ENCODE measurements around the gene LMNA. TPM values are rescaled to one million over a fixed set of nuclear protein-coding genes. Genes with fewer than 3 reads are reported as not detected.

Gene LMNA
- total RNA-seq, 4 donors from 2014 or later: 235 to 412 (median 327) TPM

DNA sequence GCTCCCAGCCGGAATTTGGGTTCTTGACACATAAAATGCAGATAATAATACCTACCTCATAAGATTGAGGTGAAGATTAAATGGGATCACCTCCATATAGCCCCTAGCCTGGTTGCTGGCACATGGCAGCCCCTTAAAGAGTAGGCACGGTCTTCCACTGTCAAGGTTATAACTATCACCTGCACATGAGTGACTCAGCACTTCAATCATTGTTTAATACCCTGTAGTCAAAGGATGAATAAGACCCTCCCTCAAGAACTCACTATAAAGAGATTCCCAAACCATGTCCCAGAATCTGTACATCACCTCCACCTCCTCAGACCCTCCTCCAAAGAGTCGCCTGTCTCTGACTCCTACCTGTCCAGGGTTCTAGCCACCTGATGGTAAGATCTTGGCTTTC is 6.5 kb upstream of the LMNA start:
- TF ChIP-seq POLR2A (IDR thresholded peaks at IDR 0.05): no peak
- TF ChIP-seq, protein P1, sequence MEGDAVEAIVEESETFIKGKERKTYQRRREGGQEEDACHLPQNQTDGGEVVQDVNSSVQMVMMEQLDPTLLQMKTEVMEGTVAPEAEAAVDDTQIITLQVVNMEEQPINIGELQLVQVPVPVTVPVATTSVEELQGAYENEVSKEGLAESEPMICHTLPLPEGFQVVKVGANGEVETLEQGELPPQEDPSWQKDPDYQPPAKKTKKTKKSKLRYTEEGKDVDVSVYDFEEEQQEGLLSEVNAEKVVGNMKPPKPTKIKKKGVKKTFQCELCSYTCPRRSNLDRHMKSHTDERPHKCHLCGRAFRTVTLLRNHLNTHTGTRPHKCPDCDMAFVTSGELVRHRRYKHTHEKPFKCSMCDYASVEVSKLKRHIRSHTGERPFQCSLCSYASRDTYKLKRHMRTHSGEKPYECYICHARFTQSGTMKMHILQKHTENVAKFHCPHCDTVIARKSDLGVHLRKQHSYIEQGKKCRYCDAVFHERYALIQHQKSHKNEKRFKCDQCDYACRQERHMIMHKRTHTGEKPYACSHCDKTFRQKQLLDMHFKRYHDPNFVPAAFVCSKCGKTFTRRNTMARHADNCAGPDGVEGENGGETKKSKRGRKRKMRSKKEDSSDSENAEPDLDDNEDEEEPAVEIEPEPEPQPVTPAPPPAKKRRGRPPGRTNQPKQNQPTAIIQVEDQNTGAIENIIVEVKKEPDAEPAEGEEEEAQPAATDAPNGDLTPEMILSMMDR (IDR thresholded peaks at IDR 0.05): no peak
- peak overlapping the region in 2 of 3 donors; percentile 97 to 98 for H3K27ac ChIP-seq
- no peaks in the 10 kb centered on the region for H3K9me3 ChIP-seq
- no peak for DNase-seq
- H3K4me1 ChIP-seq: peaks cover 36 to 67% of the 10 kb centered on the region in 2 donors
- WGBS, 2 donors: 88 to 96% methylated on average over 3 of the region's 3 CpGs
- no peak overlapping the region for H3K4me3 ChIP-seq (replicated peaks in 1 of 3)
- H3K27me3 ChIP-seq: no peaks in the 10 kb centered on the region
- intact Hi-C loops (cut with DNase I): no loop called here
- H3K36me3 ChIP-seq: no peaks in the 10 kb centered on the region

GRCh38 chr1:156108664-156109241 is 5.8 kb upstream of the LMNA start:
- intact Hi-C loops (cut with DNase I): no loop called here
- 91 to 95% methylated on average over 6 of the region's 6 CpGs for WGBS, 2 donors
- no peak for TF ChIP-seq POLR2A (IDR thresholded peaks at IDR 0.05)
- TF ChIP-seq, protein P1 (IDR thresholded peaks at IDR 0.05): no peak
- Histone ChIP-seq H3K9me3 (no peaks in the 10 kb centered on the region), H3K4me3 (replicated peaks in 1 of 3) (no peak overlapping the region), H3K4me1 (peaks cover 32 to 67% of the 10 kb centered on the region in 2 donors), H3K36me3 (no peaks in the 10 kb centered on the region), H3K27me3 (no peaks in the 10 kb centered on the region), H3K27ac (peak overlapping the region in 2 of 3 donors; percentile 97 to 98)
- DNase-seq: no peak

DNA sequence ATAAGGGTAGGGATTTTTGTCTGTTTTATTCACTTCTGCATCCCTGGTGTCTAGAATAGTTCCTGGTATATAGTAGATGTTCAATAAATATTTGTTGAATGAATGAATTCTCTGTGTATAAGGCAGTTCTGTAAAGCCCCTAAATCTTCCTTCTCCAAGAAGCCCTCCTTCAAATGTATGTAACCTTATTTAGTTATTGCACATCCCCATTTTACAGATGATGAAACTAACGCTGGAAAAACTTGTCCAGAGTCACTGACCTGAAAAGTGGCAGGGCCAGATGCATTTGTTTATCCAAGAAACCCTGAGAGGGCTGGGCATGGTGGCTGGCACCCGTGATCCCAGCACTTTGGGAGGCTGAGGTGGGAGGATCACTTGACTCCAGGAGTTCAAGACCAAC is 4.3 kb upstream of the LMNA start:
- Histone ChIP-seq H3K27me3 (no peaks in the 10 kb centered on the region), H3K4me1 (peaks cover 22 to 59% of the 10 kb centered on the region in 2 donors), H3K36me3 (no peaks in the 10 kb centered on the region), H3K9me3 (no peaks in the 10 kb centered on the region), H3K27ac (no peak overlapping the region), H3K4me3 (replicated peaks in 1 of 3) (no peak overlapping the region)
- DNase-seq: no peak
- intact Hi-C loops (cut with DNase I): no loop called here
- WGBS, 2 donors: 57 to 68% methylated on average over 2 of the region's 2 CpGs
- no peak for TF ChIP-seq POLR2A (IDR thresholded peaks at IDR 0.05)
- TF ChIP-seq, protein P1 (IDR thresholded peaks at IDR 0.05): no peak

DNA sequence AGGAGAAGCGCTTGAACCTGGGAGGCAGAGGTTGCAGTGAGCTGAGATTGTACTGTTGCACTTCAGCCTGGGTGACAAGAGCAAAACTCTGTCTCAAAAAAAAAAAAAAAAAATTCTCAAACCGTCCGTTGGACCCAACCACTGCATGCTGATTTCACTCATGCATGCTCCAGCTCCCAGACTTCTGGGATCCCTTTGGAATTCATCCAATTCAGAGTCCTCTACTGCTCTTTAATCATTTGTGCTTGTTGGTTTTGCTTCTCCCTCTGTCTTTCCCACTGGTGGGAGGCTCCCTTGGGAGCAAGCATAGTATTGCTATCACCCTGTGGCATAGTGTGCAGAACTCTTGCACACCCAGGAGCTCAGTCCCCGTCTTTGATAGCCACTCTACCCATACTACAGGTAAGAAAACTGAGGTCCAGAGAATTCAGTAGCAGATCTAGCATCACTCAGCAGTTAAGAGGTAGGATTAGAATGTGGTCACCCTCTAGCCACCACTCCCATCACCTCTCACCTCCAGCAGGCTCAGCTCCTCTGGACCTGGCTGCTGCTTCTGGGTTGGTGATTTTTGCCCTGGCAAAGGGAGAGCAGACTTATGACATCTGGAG is 3.1 kb upstream of the LMNA start:
- Histone ChIP-seq H3K4me1 (peaks cover 16 to 49% of the 10 kb centered on the region in 2 donors), H3K27ac (peak overlapping the region in 2 of 3 donors; percentile 13 to 51), H3K36me3 (no peaks in the 10 kb centered on the region), H3K27me3 (no peaks in the 10 kb centered on the region), H3K4me3 (replicated peaks in 1 of 3) (no peak overlapping the region), H3K9me3 (no peaks in the 10 kb centered on the region)
- no peak for DNase-seq
- intact Hi-C loops (cut with DNase I): no loop called here
- 46 to 53% methylated on average over 4 of the region's 4 CpGs for WGBS, 2 donors
- TF ChIP-seq, protein P1 (IDR thresholded peaks at IDR 0.05): no peak
- no peak for TF ChIP-seq POLR2A (IDR thresholded peaks at IDR 0.05)
